B cell (primary cell): ENCODE results near the gene GPC5.

Experiments
- EZH2 ChIP-seq: IDR thresholded peaks from 2 replicates; pipeline ENCODE4 v1.6.1; 2012; ENCODE audit warnings: borderline replicate concordance, low read depth, mild to moderate bottlenecking, moderate library complexity, low read length; ENCODE audit not compliant: insufficient read depth, poor library complexity, severe bottlenecking
- TF ChIP-seq, protein P1 (sequence below): fragments of 200-600 bp; IDR thresholded peaks from one replicate; pipeline ENCODE4 v1.8.0; 2022; ENCODE audit warnings: antibody characterized with exemption, mild to moderate bottlenecking

DNA sequence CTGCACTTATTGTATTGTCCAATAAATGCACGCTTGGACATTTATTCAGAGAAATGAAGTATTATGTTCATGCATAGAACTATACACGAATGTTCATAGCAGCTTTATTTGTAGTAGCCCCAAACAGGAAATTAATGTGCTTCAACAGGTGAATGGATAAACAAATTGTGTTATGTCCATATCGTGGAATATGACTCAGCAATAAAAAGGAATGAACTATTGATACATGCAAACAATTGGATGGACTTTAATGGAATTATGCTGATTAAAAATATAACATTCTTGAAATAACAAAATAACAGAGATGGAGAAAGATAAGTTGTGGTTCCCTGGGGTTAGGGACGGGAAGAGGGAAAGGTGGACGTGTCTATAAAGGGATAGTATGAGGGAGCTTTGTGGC, 65.9 kb downstream of the GPC5 start:
- TF ChIP-seq, protein P1, sequence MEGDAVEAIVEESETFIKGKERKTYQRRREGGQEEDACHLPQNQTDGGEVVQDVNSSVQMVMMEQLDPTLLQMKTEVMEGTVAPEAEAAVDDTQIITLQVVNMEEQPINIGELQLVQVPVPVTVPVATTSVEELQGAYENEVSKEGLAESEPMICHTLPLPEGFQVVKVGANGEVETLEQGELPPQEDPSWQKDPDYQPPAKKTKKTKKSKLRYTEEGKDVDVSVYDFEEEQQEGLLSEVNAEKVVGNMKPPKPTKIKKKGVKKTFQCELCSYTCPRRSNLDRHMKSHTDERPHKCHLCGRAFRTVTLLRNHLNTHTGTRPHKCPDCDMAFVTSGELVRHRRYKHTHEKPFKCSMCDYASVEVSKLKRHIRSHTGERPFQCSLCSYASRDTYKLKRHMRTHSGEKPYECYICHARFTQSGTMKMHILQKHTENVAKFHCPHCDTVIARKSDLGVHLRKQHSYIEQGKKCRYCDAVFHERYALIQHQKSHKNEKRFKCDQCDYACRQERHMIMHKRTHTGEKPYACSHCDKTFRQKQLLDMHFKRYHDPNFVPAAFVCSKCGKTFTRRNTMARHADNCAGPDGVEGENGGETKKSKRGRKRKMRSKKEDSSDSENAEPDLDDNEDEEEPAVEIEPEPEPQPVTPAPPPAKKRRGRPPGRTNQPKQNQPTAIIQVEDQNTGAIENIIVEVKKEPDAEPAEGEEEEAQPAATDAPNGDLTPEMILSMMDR: no peak
- TF ChIP-seq EZH2: no peak
